Keratinocyte (primary cell): ENCODE results near the gene PLB1. TPM values are rescaled to one million over a fixed set of nuclear protein-coding genes. Genes with fewer than 3 reads are reported as not detected.

Experiments used
- DNase-seq: peaks from one replicate; pipeline ENCODE4 v3.0.0-alpha.2; 2011; ENCODE audit warnings: low read depth, missing footprints, low spot score
- FAIRE-seq: peaks from 2 replicates; lab custom pipeline; 2011; peaks lifted over from hg19 to GRCh38; lab: Jason Lieb, UNC
- H2AFZ ChIP-seq: 2 replicates; pipeline ENCODE4 v1.6.0; 2012; ENCODE audit warnings: low read length, control low read depth, inconsistent platforms; ENCODE audit not compliant: control insufficient read depth
- H3K27ac ChIP-seq: 2 replicates; pipeline ENCODE4 v1.5.1; 2011; ENCODE audit warnings: low read length; ENCODE audit not compliant: control insufficient read depth, insufficient read depth
- H3K27me3 ChIP-seq: 3 replicates; pipeline ENCODE4 v1.6.0; 2011; ENCODE audit warnings: low read length; ENCODE audit not compliant: control insufficient read depth, insufficient read depth; ENCODE audit errors: extremely low read depth
- H3K36me3 ChIP-seq, 2 experiments: 2 replicates in 1 of 2; 3 replicates in 1 of 2; pipeline ENCODE4 v1.5.1; 2011; ENCODE audit warnings: low read length in 2 of 2, mild to moderate bottlenecking in 1 of 2; ENCODE audit not compliant: control insufficient read depth in 2 of 2, insufficient read depth in 2 of 2; ENCODE audit errors: extremely low read depth in 1 of 2
- H3K4me1 ChIP-seq: 3 replicates; pipeline ENCODE4 v1.5.1; 2011; ENCODE audit warnings: low read length; ENCODE audit not compliant: control insufficient read depth, insufficient read depth; ENCODE audit errors: extremely low read depth
- H3K4me2 ChIP-seq: 3 replicates; pipeline ENCODE4 v1.6.0; 2011; ENCODE audit warnings: low read depth, low read length; ENCODE audit not compliant: control insufficient read depth, insufficient read depth; ENCODE audit errors: extremely low read depth
- H3K4me3 ChIP-seq, 3 experiments: fragments of 200-600 bp in 1 of 3; sonication (generic) in 1 of 3; 2 replicates in 2 of 3; 3 replicates in 1 of 3; pipeline ENCODE4 v1.5.1; 2011 to 2016; ENCODE audit warnings: low read length in 3 of 3, mild to moderate bottlenecking in 3 of 3, control low read depth in 2 of 3, inconsistent platforms in 1 of 3, low read depth in 1 of 3, mixed read lengths in 1 of 3, mixed run types in 1 of 3, moderate library complexity in 1 of 3; ENCODE audit not compliant: control insufficient read depth in 2 of 3, insufficient read depth in 2 of 3; ENCODE audit errors: extremely low read depth in 1 of 3
- H3K79me2 ChIP-seq: 2 replicates; pipeline ENCODE4 v1.6.0; 2012; ENCODE audit warnings: low read length; ENCODE audit not compliant: control insufficient read depth, insufficient read depth
- H3K9ac ChIP-seq: 3 replicates; pipeline ENCODE4 v1.6.0; 2011; ENCODE audit warnings: low read length; ENCODE audit not compliant: control insufficient read depth, insufficient read depth; ENCODE audit errors: extremely low read depth
- H3K9me1 ChIP-seq: 3 replicates; pipeline ENCODE4 v1.6.0; 2011; ENCODE audit warnings: low read length; ENCODE audit not compliant: control insufficient read depth, insufficient read depth; ENCODE audit errors: extremely low read depth
- H3K9me3 ChIP-seq: 2 replicates; pipeline ENCODE4 v1.5.1; 2012; ENCODE audit warnings: low read depth, low read length; ENCODE audit not compliant: control insufficient read depth
- H4K20me1 ChIP-seq: 3 replicates; pipeline ENCODE4 v1.6.0; 2011; ENCODE audit warnings: low read length; ENCODE audit not compliant: control insufficient read depth, insufficient read depth; ENCODE audit errors: extremely low read depth
- EZH2 ChIP-seq: IDR thresholded peaks from one replicate; pipeline ENCODE4 v1.6.1; 2012; ENCODE audit warnings: inconsistent platforms, mild to moderate bottlenecking, low read length, moderate library complexity
- dilution Hi-C: fragments of 300-500 bp; cut with MboI; formaldehyde crosslinking; loops from one replicate; pipeline ENCODE4 v1.7.0; 2020; ENCODE audit warnings: low sequenced_read_pairs; ENCODE audit not compliant: extremely low pct_ligation_motif_present
- polyA plus RNA-seq, 5 experiments: library from polyadenylated mRNA; depleted of rRNA in 3 of 5; stranded (reverse) in 3 of 5; stranded (forward) in 1 of 5; unstranded in 1 of 5; fragments of >200 nt; gene quantifications; 1 replicate in 1 of 5; 2 replicates in 3 of 5; 3 replicates in 1 of 5; pipeline versions ENCODE4 v1.2.1 to v1.2.3, GENCODE V29; 2011 to 2012; ENCODE audit warnings: missing spikeins in 2 of 5, low read depth in 1 of 5, low replicate concordance in 1 of 5
- TF ChIP-seq, protein P1 (sequence below), 3 experiments: IDR thresholded peaks in 1 of 3; conservative IDR thresholded peaks in 1 of 3; optimal IDR thresholded peaks in 1 of 3; 2 replicates in 2 of 3; 3 replicates in 1 of 3; pipeline versions ENCODE3 to v1.5.1; 2011; ENCODE audit warnings: low read length in 3 of 3, mild to moderate bottlenecking in 3 of 3, moderate library complexity in 2 of 3, control low read depth in 1 of 3, inconsistent platforms in 1 of 3; ENCODE audit not compliant: insufficient read depth in 2 of 3; ENCODE audit errors: extremely low read depth in 1 of 3

PLB1 gene
- polyA plus RNA-seq, 1 donor (not counting 4 experiments of a cell fraction or from before 2014, with no cell fraction given), result 6.7 TPM

- Histone ChIP-seq H3K27me3 (no peaks in the 10 kb centered on the region), H3K9me3 (no peaks in the 10 kb centered on the region), H3K9ac (no peak overlapping the region), H2AFZ (no peak overlapping the region), H3K4me2 (no peak overlapping the region), H3K27ac (no peak overlapping the region), H3K4me3 (no peak overlapping the region), H3K79me2 (no peaks in the 10 kb centered on the region), H3K4me1 (peaks cover 8% of the 10 kb centered on the region), H3K9me1 (no peaks in the 10 kb centered on the region), H4K20me1 (no peaks in the 10 kb centered on the region), H3K36me3 (no peaks in the 10 kb centered on the region)
- TF ChIP-seq EZH2, result no peak
- TF ChIP-seq, protein P1, sequence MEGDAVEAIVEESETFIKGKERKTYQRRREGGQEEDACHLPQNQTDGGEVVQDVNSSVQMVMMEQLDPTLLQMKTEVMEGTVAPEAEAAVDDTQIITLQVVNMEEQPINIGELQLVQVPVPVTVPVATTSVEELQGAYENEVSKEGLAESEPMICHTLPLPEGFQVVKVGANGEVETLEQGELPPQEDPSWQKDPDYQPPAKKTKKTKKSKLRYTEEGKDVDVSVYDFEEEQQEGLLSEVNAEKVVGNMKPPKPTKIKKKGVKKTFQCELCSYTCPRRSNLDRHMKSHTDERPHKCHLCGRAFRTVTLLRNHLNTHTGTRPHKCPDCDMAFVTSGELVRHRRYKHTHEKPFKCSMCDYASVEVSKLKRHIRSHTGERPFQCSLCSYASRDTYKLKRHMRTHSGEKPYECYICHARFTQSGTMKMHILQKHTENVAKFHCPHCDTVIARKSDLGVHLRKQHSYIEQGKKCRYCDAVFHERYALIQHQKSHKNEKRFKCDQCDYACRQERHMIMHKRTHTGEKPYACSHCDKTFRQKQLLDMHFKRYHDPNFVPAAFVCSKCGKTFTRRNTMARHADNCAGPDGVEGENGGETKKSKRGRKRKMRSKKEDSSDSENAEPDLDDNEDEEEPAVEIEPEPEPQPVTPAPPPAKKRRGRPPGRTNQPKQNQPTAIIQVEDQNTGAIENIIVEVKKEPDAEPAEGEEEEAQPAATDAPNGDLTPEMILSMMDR (optimal IDR thresholded peaks at IDR 0.05 in 1 of 3, IDR thresholded peaks at IDR 0.05 in 1 of 3, conservative IDR thresholded peaks at IDR 0.05 in 1 of 3; ENCODE audit: extremely low read depth in 1 of 3, insufficient read depth in 2 of 3, low read length in 3 of 3), result no peak
- FAIRE-seq (no peak), DNase-seq (no peak)
- dilution Hi-C loops, result no loop called here
Observed at GRCh38 chr2:28687171-28687570, 191.3 kb downstream of the PLB1 start.

- Histone ChIP-seq H3K4me1 (peaks cover 6% of the 10 kb centered on the region), H3K36me3 (no peaks in the 10 kb centered on the region), H3K9me1 (no peaks in the 10 kb centered on the region), H3K27me3 (no peaks in the 10 kb centered on the region), H4K20me1 (no peaks in the 10 kb centered on the region), H2AFZ (no peak overlapping the region), H3K4me3 (no peak overlapping the region), H3K4me2 (no peak overlapping the region), H3K27ac (no peak overlapping the region), H3K9me3 (no peaks in the 10 kb centered on the region), H3K79me2 (no peaks in the 10 kb centered on the region), H3K9ac (no peak overlapping the region)
- TF ChIP-seq, protein P1 (optimal IDR thresholded peaks at IDR 0.05 in 1 of 3, IDR thresholded peaks at IDR 0.05 in 1 of 3, conservative IDR thresholded peaks at IDR 0.05 in 1 of 3; ENCODE audit: extremely low read depth in 1 of 3, insufficient read depth in 2 of 3, low read length in 3 of 3), result no peak
- TF ChIP-seq EZH2, result no peak
- FAIRE-seq (no peak), DNase-seq (no peak)
- dilution Hi-C loops, result no loop called here
Observed at GRCh38 chr2:28687640-28688385, 192.0 kb downstream of the PLB1 start.
